Measurements from ENCODE around the gene CFAP61.

- peak; percentile 37 for TF ChIP-seq CTCF (IDR thresholded peaks at IDR 0.05; ENCODE audit: insufficient read depth, low read length, poor library complexity, severe bottlenecking)
- TF ChIP-seq EZH2phosphoT487 (conservative IDR thresholded peaks at IDR 0.05; ENCODE audit: low read length), result no peak
Observed at GRCh38 chr20:20184149-20184548, 131.8 kb downstream of the CFAP61 start.
